D721Med (cell line): Measurements from ENCODE around the gene CACNA1G.
A peak's percentile ranks its signal among the peaks of the same experiment; 100 is the strongest.

ENCODE experiments used
- DNase-seq: peaks from one replicate; pipeline ENCODE4 v3.0.0; 2011; ENCODE audit warnings: low spot score; ENCODE audit not compliant: insufficient read length
- FAIRE-seq: peaks from 2 replicates; lab custom pipeline; 2011; peaks lifted over from hg19 to GRCh38; lab: Jason Lieb, UNC
- CTCF ChIP-seq: IDR thresholded peaks from 2 replicates; pipeline ENCODE4 v1.5.1; 2012; ENCODE audit warnings: mild to moderate bottlenecking, control low read depth; ENCODE audit not compliant: insufficient read depth; ENCODE audit errors: missing control alignments

The CACNA1G gene

DNA sequence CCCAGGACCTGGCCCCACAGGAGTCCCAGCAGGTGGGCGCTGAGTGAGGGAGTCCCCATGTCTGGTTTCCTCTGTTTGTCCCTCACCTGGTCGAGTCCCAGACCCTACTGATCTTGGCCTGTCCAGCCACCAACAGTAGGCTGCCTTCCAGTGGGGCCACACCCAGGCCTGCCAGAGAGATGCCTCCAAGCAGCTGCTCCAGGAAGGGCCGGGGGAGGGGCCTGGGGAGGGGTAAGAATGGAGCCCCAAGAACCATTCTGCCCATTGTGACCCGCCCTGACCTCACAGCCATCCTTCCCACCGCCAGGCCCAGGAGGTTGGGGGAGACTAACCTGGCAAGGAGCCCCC, 12.8 kb upstream of the CACNA1G start:
- DNase-seq, result no peak
- no peak for FAIRE-seq
- TF ChIP-seq CTCF, result no peak

GRCh38 chr17:50548831-50549230, 11.7 kb upstream of the CACNA1G start:
- DNase-seq (no peak), FAIRE-seq (no peak)
- no peak for TF ChIP-seq CTCF

DNA sequence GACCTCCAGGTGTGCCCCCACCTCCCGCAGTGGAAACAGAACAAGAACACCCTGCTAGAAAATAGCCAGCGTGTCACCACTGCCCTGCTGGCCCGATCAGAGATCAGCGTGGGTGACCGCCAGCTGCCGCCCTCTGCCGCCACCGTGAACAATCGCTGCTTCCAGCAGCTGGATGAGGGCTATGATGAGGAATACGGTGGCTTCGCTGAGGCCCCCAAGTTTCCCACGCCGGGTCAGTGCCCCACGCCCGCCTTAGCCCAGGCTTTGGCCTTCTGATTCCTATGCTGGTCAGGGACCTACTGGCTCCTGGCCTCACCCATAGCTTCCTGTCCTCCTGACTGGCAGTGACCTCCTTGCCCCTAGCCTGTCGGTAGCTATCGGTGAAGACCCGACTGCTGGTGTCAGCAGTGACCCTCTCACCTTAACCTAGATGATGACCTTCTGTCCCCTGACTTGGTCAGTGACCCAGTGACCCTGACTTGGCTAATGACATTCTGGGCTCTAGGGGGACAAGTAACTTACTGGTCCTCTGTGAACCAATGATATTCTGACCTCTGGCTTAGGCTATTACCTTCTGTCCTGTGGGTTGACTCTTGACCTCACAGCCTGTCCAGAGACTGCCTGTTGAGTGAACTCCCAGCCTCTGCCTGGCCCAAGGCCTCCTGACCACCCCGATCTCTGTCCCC, 11.1 kb upstream of the CACNA1G start:
- TF ChIP-seq CTCF, result no peak
- DNase-seq, result no peak
- FAIRE-seq, result no peak

- TF ChIP-seq CTCF, result no peak
- FAIRE-seq (no peak), DNase-seq (no peak)
Measured at GRCh38 chr17:50549969-50550368, 10.5 kb upstream of the CACNA1G start.

DNA sequence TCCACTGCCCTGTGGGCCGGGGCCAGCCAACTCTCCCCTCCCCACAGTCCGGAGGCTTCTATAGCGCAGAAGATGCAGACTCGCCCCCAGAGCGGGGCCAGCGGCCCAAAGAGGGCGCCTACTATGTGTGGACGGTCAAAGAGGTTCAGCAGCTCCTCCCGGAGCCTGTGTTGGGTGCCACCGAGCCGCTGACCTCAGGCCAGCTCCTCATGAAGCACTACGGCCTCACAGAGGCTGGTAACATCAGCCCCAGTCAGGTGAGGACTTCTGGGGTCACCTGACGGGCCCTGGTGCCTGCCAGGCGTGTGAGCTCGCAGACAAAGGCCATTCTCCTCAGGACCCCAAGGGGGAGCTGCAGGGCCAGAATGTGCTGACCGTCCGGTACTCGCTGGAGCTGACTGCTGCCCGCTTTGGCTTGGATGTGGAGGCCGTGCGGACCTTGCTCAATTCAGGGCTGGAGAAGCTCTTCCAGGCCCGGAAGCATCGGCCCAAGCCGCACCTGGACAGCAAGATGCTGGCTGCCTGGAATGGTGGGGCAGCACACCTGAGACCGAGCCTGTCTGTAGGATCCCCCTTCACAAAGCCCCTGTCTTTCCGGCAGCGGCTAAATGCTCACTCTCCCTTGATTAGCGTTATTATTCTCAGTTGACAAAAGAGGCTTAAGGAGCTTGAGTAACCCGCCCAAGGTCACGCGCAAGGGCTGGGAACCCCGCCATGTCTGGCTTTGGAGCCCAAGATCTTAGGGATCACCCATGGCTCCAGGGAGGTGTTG, 9.7 kb upstream of the CACNA1G start:
- peak; percentile 61 for DNase-seq
- peak; percentile 96 for TF ChIP-seq CTCF
- no peak for FAIRE-seq

DNA sequence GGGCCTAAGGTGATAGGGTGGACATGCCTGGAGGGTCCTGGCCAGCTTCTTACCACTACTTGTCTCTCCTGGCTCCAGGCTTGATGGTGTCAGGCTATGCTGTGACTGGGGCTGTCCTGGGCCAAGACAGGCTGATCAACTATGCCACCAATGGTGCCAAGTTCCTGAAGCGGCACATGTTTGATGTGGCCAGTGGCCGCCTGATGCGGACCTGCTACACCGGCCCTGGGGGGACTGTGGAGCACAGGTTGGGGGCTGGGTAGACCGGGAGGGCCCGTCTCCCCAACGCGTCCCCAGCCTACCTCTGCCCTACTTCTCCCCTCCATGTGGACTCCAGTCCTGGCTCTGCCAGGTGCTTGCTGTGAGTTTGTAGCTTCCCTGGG, 9.1 kb upstream of the CACNA1G start:
- no peak for DNase-seq
- no peak for TF ChIP-seq CTCF
- no peak for FAIRE-seq

GRCh38 chr17:50551884-50552283, 8.6 kb upstream of the CACNA1G start:
- DNase-seq (no peak), FAIRE-seq (no peak)
- TF ChIP-seq CTCF, result no peak
